Stimulated activated CD4-positive, alpha-beta T cell treated with anti-CD3 and anti-CD28 coated beads, Interleukin-4, amount 100 ng/mL, for 48 hours (primary cell): ENCODE measurements around the gene POGK.
A peak's percentile ranks its signal among the peaks of the same experiment; 100 is the strongest.
"Not testable (repeated sequence)": the region's sequence is repeated elsewhere in the genome, so short reads cannot be mapped to it uniquely, and the experiment has no call there.

Experiments used
- DNase-seq, 2 donors: peaks; one replicate each; pipeline ENCODE4 v3.0.0-alpha.2; 2020; ENCODE audit warnings: low read depth in 2 of 2

Gene POGK, protein sequence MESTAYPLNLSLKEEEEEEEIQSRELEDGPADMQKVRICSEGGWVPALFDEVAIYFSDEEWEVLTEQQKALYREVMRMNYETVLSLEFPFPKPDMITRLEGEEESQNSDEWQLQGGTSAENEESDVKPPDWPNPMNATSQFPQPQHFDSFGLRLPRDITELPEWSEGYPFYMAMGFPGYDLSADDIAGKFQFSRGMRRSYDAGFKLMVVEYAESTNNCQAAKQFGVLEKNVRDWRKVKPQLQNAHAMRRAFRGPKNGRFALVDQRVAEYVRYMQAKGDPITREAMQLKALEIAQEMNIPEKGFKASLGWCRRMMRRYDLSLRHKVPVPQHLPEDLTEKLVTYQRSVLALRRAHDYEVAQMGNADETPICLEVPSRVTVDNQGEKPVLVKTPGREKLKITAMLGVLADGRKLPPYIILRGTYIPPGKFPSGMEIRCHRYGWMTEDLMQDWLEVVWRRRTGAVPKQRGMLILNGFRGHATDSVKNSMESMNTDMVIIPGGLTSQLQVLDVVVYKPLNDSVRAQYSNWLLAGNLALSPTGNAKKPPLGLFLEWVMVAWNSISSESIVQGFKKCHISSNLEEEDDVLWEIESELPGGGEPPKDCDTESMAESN

DNA sequence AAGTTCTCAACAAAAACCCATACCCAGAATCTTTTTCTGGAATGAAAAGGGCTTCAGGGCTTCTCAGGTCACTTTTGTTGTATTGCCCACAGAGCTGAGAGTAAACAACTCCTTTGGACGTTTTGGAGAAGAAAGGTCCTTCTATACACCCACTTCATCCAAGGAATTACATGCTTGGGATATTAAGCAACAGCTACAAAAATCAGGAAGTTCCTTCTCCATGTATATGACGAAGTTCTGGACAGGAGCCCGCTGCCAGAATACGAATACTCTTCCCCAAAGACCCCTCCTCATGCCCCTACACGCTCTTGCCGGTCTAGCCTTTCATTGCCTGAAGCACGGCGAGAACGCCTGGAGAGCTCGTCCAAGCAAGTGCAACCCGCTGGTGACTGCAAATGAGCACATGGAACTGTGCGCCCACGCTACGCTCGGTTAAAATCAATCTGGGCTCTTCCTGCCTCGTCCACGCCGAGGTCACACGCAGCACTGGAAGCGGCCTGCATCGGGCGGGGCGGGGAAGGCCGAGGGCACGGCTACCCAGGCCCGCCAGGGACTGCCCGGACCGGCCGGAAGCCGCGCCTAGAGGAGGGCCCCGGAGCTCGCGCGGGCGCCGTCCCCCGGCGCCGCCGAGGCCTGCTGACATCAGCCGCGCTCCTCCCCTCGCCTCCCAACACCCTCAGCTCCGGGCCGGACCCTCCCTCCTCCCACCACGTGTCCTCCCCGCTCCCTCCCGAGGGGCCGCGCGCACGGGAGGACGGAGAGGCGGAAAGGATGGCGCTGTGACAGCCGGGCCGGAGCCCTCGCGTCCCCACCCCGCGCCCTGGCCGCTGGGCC is at the start of gene POGK:
Gene POGK (plus strand): TSS at position 710 of the 834 bp plus-strand sequence. CDS start 1,482 bp downstream, outside the sequence.
- peak; percentile 74 to 83 for DNase-seq

GRCh38 chr1:166796620-166797236 is 42.5 kb upstream of the POGK start:
- no peak for DNase-seq

DNA sequence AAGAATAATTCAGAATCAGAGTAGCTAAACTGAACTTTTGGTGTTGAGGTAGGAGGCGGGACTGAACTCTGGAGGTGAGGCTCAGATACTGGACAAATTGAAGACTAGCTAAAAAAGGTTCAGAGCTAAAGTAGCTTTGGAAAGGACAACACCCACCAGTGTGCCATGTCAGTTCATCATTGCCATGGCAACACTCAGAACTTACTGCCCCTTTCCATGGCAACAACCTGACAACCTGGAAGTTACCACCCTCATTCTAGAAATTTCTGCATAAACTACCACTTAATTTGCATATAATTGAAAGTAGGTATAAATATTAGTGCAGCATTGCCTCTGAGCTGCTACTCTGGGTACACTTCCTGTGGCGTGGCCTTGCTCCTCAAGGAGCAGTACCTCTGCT is 30.3 kb upstream of the POGK start:
- DNase-seq = no peak

DNA sequence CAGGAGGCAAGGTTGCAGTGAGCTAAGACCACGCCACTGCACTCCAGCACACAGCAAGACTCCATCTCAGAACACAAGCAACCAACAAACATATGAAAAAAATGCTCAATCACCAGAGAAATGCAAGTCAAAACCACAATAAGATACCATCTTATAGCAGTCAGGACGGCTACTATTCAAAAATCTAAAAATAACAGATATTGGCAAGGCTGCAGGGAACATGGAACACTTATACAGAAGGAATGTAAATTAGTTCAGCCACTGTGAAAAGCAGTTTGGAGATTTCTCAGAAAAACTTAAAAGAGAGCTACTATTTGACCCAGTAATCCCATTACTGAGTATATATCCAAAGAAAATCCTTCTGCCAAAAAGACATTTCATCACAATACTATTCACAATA is 27.6 kb upstream of the POGK start:
- no peak for DNase-seq

- DNase-seq = no peak
Observed at GRCh38 chr1:166813508-166814223, 25.6 kb upstream of the POGK start.

DNA sequence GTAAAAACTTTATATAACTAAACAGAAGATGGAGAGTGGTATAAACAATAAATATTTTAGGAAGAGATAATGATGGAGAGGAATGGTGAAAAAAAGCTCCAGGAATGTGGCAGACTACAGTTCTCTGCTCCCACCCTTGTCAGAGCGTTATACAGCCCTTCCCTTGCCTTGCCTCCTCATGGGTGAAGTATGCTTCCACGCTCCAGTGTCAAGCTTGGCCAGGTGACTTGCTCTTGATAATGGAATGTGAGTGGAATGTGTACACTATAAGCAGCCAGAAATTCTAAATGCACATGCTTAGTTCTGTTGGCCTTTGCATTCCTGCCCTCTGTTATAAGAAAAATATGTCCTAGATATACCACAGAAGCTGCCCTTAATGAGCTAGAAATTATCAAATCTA is 24.7 kb upstream of the POGK start:
- no peak for DNase-seq

DNA sequence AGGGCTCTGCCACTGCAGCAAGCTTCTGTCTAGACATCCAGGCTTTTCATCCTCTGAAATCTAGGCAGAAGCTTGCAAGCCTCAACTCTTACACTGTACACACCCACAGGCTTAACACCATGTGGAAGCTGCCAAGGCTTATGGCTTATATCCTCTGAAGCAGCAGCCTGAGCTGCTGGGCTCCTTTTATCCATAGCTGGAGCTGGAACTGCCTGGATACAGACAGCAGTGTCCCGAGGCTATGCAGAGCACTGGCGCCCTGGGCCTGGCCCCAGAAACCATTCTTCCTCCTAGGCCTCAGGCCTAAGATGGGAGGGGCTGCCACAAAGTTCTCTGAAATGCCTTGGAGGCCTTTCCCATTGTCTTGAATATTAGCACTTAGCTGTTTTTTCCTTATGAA is 19.3 kb upstream of the POGK start:
- DNase-seq = no peak

DNA sequence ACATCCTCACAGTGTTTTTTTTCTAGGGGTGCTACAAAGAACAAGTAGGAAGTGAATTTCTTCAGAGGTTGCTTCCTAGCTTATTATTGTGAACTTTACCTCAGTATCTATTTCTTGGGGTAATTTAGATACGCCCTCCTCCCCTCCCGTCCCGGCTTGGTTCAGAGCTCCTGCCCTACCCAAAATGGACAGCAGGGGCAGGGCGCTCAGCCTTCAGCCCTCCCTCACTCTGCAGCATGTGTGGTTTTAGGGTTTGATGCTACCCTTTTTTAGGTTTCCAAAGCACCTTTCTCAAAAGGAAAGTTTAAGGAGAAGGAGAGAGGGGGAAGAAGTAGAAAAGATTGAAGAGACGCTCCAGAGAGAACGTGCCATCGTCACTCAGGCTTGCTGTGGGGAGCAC is 16.9 kb upstream of the POGK start:
- DNase-seq = no peak

GRCh38 chr1:166827426-166827825 is 11.8 kb upstream of the POGK start:
- DNase-seq = no peak

DNA sequence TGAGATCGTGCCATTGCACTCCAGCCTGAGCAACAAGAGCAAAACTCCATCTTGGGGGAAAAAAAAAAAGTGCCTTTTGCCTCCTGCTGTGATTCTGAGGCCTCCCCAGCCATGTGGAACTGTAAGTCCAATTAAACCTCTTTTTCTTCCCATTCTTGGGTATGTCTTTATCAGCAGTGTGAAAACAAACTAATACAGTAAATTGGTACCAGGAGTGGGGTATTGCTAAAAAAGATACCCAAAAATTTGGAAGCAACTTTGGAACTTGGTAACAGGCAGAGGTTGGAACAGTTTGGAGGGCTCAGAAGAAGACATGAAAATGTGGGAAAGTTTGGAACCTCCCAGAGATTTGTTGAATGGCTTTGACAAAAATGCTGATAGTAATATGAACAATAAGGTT is 9.5 kb upstream of the POGK start:
- DNase-seq = not testable (repeated sequence)

GRCh38 chr1:166836733-166837132 is 2.5 kb upstream of the POGK start:
- no peak for DNase-seq

DNA sequence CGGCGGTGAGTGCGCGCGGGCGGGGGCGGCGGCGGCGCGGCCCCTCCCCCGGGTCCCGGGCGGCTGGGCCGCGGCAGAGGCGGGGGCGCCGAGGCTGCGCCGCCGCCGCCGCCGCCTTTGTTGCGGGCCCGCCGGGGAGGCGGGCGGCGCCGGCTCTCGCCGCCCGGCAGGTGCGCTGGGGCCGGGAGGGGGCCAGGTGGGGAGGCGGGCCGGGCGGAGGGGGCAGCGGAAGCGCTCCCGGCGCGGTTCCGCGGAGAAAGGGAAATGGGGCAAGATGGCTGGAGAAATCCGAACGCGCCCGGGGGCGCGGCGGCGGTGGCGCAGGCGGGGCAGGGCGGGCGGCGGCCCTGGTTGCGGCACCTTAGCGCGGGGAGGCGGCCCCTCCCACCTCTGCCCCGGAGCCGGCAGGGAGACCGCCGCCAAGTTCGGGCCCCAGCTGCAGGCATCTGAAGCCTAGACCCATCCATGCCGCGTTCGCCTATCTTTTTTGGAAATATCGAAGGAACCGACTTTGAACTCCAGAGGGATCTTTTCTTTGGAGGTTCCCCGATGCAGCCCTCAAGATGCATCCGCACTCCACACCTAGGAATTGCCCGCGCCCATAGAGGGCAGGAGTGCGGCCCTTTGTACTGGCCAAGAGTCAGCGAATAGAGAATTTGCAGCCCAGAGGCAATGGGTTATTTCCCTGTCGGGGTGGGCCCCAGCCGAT is 479 bp downstream of the POGK start:
- DNase-seq = peak; percentile 35 to 49

GRCh38 chr1:166840309-166841274 is 1.3 kb downstream of the POGK start:
- DNase-seq = no peak

DNA sequence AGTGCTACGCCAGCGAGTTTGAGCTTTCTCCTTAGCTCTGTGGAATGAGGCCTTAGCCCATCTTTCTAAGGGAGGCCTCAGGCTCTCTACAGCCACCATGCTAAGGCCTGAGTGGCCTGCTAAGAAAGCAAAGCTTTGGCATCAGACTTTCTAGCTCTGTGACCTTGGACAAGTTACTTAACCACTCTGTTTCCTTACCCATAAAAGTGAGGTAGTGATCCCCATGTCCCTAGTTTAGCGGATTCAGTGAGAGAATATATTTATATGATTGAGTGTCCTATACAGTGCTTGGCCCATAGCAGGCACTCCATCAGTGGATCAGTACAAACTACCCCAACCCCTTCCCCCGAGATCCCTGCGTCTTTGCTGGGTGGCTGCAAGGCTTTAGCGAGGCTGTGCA is 4.0 kb downstream of the POGK start:
- no peak for DNase-seq

GRCh38 chr1:166843769-166844596 is 4.7 kb downstream of the POGK start:
- no peak for DNase-seq

- DNase-seq = no peak
Observed at GRCh38 chr1:166844791-166845190, 5.5 kb downstream of the POGK start.

- no peak for DNase-seq
Observed at GRCh38 chr1:166848193-166848592, 8.9 kb downstream of the POGK start.

GRCh38 chr1:166849135-166849534 is 9.9 kb downstream of the POGK start:
- no peak for DNase-seq

DNA sequence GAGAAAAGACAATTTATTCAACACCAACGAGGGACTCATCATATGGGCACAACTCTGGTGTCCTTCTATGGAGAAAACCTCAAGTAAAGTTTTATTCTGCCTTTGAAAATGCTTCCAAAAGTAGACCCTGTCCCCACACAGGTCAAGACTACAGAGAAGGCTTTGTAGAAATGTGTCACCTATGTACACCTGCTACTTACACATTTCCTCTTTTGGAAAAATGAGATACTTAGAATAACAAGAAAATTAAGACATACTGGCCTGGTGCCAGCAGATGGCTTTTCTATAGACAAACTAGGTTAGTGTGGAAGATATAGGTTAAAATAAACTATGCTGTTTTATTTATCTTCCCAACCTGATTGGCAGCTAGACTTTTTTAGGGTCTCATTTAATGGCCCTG is 13.6 kb downstream of the POGK start:
- DNase-seq = no peak
